Measurements from ENCODE around the gene HNRNPAB.
"Not testable (repeated sequence)": the region's sequence is repeated elsewhere in the genome, so short reads cannot be mapped to it uniquely, and the experiment has no call there.

Gene HNRNPAB

DNA sequence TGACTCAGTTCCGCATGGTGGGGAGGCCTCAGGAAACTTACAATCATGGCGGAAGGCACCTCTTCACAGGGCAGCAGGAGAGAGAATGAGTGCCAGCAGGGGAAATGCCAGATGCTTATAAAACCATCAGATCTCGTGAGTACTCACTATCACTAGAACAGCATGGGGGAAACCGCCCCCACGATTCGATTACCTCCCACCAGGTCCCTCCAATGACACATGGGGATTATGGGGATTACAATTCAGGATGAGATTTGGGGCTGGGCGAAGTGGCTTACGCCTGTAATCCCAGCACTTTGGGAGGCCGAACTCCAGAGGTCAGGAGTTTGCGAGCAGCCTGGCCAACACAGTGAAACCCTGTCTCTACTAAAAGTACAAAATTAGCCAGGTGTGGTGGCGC lies 6.2 kb upstream of the HNRNPAB start:
- DNase-seq, result not testable (repeated sequence)

DNA sequence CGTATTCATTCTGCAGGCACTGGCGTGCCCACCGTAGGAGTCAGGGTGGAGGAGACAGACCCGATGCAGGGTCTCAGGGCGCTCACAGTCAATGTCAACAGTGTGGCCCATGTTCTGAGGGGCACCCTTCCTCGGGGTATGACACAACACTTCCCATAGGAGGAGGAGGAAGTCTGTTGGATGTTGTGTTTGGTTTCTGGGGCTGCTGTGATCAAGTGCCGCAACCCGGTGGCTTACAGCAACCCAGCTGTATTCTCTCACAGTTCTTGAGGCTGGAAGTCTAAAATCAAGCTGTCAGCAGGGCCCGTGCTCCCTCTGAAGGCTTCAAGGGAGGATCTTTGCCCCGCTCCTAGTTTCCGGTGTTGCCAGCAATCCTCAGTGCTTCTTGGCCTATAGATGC lies 5.6 kb upstream of the HNRNPAB start:
- DNase-seq, result no peak

DNA sequence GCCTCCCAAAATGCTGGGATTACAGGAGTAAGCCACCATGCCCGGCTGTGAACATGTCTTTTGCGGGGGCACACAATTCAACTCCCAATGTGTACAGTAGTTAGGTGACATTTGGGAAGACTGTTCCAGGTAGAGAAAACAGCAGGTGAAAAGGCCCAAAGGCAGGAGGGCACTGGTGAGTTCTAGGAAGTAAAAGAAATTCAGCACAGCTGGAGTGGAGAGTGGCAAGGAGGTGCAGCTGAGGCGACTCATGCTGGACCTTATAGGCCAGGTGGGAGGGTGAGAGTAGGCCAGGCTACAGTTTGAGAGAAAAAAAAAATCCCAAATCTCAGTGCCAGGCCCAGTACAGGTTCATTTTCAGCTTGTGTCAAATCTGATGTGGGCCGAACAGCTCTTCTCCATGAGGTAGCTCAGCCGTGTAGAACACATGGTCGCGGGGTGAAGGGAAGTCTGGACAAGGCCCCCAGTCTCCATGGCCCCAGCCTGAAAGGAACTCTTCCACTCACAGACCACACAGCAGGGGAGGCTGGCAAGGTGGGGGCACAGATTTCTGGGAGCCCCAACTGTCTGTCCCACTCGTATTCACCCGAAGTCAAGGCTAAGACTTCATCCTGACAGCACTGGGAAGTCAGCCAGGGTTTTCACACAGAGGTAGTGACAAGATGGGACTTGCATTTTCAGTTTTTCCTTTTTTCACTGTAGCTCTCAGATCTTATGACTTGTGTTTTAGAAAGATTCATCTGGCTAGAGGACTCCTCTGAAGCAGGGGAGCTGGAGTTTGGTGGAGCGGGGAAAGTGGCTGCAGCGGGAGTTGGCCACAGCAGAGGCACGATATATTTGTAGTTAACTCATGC lies 4.5 kb upstream of the HNRNPAB start:
- DNase-seq, result no peak

DNA sequence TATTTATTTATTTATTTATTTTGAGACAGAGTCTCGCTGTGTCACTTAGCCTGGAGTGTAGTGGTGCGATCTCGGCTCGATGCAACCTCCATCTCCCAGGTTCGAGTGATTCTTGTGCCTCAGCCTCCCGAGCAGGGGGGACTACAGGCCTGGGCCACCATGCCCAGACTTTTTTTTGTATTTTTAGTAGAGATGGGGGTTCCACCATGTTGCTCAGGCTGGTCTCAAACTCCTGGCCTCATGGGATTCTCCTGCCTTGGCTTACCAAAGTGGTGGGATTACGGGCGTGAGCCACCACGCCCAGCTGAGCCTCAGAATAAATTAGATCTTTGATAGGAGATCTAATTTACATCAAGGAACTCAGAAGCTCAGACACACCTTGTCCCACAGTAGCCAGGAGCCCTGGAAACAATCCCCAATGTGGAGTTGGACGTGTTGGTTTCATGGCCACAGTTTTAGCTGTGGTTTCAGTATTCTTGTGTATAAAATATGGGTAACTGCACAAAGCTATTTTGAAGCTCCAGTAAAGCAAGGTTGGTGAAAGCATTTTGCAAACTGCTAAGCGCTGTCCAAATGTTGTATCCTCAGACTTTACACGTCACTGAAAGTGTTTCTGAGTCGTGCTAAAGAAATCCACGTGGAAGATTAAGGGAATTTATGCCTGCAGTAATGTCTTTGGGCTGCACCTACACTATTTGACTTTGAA lies 3.0 kb upstream of the HNRNPAB start:
- no peak for DNase-seq

DNA sequence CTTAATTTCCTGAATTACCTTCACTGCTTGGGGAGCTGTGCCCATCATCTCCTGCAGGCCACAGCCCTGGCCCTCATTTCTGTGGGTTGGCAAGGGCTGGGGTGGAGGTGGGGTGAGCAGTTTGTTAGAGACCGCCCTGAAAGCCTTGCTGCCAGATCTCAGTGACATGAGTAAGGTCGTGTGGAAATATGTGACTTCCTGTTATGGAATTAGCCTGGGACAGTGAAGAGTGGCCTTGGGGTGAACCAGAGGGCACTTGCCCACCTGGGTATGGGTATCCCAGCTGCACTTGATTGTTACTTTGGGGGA lies 2.5 kb upstream of the HNRNPAB start:
- DNase-seq, result no peak

DNA sequence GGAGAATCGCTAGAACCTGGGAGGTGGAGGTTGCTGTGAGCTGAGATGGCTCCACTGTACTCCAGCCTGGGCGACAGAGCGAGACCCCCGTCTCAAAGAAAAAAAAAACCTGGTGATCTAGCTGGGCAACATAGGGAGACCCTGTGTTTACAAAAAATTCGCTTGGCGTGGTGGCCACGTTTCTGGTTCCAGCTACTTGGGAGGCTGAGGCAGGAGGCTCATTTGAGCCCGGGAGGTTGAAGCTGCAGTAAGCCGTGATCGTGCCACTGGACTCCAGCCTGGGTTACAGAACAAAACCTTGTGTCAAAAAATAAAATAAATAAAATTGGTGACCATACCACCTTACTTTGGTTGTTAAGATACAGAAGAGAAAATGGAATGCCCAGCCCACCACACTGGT lies 1.8 kb upstream of the HNRNPAB start:
- DNase-seq, result no peak

DNA sequence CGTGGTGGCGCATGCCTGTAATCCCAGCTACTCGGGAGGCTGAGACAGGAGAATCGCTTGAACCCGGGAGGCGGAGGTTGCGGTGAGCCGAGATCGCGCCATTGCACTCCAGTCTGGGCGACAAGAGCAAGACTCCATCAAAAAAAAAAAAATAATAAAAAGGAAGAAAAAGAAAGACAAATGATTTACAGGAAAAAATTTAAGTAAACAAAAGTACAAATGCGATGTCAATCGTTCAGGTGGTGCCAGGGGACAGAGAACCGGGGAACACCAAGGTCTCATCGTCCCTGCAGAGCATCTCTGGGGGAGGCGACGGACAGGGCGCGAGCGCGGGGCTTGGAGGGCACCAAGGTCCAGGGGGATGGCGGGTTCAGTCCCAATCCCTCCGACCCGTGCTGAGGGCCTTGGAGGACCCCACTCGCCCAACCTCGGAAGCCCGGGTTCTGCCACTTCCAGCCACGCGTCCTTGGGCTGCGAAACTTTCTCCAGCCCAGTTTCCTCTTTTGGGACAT lies 607 bp upstream of the HNRNPAB start:
- no peak for DNase-seq

DNA sequence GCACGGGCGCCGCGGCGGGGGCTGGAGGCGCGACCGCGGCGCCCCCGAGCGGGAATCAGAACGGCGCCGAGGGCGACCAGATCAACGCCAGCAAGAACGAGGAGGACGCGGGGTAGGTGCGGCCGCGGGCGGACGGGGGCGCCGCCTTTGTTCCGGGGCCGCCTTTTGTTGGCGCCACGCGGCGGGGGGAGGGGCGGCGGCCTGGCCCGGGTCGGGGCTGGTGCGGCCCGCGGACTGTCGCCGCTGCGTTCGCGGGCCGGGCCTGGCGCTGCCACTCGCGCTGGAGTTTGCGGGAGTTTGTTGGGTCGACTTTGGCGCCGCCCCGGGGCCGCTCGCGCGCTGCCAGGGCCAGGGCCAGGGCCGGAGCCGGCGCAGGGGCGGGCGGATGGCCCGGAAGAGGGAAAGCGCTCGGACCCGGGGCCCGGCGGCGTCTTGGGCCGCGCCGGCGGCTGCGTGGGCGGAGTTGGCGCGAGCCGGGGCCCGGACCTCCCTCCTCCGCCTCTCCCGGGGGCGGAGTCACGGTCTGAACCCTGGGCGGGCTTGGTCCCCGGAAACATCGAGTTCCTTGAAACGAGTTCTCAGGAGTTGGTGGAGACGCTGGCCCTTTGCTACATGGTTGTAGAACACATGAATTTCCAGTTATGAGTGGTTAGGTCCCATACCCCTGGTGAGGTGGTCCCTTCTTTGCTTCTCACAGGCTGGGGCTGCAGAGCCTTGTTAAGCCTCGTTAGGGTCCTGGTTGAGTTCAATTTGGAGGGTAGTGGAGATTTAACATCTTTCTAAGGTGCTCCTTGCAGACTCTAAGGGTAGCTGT lies 809 bp downstream of the HNRNPAB start:
- DNase-seq, result peak; percentile 88

DNA sequence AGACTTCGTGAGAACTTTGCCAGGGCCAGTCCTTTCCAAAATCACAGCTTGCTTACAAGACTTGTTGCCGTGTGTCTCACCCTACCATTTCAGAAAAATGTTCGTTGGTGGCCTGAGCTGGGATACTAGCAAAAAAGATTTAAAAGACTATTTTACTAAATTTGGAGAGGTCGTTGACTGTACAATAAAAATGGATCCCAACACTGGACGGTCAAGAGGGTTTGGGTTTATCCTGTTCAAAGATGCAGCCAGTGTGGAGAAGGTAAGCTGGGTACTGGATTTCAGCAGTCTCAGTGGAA lies 1.4 kb downstream of the HNRNPAB start:
- no peak for DNase-seq

DNA sequence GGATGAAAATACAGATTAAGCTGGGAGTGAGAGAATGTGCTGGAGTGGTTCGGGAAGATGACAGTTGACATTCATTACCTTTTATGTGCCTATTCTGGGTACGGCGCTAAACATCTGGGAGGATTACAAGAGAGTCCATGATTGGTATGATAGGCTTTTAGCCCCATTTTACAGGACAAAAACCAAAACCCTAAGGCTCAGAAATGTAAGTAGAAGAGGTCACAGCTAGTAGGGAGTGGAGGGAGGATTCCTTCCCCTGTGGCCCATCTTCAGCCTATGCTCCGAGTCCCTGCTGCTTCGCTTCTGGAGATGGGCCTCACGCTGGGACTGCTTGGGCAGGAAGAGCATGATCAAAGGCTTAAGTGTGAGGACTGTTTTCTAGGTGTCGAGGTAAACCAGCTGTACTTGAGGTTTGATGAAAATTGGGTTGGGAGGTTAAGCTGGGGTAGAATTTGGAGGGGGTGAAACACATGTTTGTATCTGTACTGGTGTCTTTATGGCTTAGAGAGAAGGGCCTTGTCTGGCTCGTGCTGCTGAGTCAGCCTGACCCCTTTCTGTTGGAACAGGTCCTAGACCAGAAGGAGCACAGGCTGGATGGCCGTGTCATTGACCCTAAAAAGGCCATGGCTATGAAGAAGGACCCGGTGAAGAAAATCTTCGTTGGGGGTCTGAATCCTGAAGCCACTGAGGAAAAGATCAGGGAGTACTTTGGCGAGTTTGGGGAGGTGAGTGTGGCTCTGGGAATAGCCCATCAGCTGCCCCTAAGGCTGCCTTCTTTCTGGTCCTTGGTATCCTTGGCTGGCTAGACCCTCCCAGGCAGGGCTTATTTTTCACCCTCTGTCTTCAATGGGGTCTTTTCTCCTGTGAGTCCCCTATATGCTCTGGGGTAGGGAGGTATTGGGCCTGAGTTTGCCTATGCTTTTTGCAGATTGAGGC lies 2.1 kb downstream of the HNRNPAB start:
- no peak for DNase-seq

DNA sequence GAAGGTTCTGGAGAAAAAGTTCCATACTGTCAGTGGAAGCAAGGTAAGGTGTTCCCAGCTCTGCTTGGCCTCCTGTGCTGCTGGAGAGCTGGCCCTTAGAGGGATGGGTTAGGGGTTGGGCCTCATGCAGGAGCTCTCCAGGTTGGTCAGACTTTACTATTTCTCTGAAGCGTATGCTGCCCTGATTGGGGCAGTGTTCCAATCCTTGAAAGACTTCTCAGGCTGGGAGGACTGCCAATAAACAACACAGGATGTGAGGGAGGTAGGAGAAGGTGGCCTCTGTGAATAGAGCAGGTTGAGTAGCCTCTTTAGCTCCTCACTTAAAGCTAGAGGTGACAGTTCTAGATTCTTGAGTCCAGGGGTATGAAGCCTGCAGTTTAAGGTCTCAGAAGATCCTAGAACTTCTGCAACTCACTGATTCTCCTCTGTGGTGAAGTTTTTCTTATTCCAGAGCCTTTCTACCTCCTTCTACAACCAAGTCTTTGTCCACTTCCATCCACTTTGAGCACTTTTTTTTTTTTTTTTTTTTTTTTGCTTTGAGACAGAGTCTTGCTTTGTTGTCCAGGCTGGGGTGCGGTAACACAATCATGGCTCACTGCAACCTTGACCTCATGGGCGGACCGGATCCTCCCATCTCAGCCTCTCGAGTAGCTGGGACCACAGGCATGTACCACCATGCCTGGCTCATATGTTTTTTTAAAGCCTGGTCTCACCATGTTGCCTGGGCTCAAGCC lies 3.0 kb downstream of the HNRNPAB start:
- no peak for DNase-seq

DNA sequence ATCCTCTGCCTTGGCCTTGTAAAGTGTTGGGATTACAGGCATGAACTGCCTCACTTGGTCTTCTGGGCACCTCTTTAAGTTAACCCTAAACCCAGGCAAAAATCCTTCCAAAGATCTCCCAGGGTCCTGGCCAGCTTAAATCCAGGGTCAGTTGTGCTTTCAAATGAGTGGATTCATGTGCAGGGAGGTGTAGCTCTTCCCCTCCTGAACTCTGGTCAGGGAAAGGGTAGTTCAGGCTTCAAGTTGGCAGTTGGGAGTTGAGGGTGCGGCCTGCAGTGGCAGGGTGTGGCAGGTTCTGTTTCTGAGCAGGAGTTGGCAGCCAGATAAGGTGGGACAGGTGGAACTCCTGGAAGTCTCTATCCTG lies 3.6 kb downstream of the HNRNPAB start:
- DNase-seq, result no peak

DNA sequence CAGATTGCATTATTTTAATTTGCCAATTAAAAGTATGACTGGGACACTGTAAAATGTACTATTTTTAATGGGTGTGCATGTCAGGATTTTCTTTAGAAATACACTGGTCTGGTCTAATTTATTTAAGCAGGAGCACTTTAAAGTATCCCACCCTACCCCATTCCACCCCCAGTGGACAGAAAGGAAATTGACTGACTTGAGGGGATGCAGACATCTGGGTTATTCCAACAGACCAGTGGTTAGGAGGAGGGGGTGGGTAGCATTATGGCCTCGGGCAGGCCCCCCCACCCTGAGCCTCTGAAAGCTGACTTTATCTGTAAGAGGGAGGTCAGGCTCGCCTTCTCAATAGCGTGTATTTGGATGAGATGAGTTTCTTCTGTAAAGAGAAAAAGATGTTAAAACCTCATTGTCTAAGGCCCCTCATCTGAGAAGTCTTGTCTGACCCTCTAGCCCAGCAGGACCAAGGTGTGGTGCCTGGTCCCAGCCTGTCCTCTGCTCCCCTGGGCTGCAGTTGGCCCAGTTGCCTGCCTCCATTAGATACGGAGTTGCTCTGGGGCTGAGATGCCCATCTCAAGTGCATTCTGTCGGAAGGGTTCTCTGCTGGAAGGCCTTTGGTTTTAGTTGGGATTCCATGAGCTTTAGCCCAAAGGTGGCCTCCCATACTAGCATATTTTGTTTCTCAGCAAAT lies 4.4 kb downstream of the HNRNPAB start:
- no peak for DNase-seq

DNA sequence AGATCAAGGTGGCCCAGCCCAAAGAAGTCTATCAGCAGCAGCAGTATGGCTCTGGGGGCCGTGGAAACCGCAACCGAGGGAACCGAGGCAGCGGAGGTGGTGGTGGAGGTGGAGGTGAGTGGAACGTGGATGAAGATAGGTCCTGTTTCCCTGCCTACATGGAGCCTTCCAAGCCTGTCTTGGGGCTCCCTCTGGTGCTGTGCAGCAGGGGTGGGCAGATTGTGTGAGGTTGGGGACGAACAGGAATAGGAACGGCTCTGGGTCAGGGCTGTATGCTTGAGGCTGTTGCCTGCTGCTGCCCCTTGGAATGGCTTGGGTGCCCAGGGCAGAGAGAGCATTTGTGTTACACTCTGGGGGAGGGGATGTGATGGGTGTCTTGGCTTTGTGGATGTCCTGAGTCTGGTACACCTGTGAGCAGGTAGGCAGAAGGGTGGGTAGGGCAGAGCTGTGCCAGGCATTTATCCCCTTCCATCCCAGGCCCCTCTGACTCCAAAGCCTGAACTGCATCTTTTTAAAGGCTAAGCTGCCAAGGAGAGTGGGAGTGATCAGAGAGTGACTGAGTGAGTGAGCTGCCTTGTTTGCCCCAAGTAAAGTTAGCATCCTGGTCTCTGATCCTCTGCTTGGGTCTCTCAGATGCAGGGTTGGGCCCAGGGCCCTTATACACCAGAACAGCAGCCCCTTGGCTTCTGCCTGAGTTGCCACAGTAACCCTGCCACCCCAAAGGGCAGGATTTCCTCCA lies 5.2 kb downstream of the HNRNPAB start:
- no peak for DNase-seq

DNA sequence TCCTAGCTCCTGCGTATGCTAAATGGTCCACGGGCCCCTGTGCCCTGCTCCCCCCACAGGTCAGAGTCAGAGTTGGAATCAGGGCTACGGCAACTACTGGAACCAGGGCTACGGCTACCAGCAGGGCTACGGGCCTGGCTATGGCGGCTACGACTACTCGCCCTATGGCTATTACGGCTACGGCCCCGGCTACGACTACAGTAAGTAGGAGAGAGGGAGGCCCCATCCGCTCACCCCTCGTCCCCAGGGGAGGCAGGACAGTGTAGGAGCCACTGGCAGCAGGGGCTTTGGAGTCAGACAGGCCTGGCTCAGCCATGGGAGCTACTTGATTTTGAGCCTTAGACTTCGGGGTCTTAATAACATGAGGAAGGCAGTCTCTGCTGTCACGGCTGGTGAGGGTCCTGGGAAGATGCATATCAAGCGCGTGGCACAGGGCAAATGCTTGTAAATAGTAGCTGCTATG lies 5.8 kb downstream of the HNRNPAB start:
- DNase-seq, result no peak

DNA sequence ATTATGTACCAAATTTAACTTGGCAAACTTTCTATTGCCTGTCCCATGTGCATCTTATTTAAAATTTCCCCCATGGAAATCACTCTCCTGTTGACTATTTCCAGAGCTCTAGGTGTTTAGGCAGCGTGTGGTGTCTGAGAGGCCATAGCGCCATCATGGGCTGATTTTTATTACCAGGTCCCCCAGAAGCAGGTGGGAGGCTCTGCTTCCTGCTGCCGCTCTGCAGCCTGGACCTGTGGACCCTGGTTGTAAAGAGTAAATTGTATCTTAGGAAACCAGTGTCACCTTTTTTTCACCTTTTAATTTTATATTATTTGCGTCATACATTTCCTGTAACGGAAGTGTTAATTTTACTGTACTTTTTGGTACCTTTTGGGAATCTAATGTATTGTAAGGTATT lies 6.4 kb downstream of the HNRNPAB start:
- DNase-seq, result no peak

DNA sequence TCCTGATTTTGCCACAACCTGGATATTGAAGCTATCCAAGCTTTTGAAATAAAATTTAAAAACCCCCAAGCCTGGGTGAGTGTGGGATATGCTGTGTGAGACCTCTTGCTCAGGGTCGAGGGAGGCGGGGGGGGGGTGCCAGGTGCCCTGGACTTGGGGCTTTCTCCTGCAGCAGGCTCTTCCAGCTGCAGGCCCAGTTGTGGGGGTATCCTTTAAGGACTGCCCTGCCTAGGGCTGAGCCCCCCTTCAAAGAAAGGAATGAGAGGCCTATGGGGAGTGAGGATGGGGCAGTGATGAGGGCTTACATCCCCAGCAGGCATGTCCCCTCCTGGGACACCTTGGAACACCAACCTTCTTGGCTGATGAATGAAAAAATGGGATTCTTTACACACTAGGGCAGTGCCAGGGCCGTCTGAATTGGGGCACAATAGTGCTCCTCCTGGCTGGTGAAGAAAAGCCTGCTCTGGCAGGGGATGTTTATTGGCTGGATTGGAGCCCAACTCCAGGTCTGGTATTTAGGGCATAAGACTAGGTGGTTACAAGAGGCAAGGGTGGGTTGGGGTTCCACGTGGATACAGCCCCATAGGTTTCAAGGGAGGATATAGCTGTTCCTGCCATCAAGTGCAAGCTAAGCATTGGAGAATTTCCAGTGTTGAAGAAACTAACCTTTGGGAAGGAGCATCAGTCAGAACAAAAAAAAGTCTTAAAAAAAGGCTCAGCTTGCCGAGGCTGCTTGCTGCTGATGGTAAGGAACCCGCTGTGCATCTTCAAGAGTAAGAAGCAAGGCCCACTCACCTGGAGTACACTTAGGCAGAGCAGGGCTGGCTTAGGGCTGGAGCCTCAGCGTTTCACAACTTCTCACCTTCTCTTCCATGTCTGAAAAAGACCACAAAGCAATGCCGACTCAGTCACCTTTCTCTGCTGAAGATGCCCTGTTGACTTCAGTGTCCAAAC lies 7.0 kb downstream of the HNRNPAB start:
- peak; percentile 60 for DNase-seq

DNA sequence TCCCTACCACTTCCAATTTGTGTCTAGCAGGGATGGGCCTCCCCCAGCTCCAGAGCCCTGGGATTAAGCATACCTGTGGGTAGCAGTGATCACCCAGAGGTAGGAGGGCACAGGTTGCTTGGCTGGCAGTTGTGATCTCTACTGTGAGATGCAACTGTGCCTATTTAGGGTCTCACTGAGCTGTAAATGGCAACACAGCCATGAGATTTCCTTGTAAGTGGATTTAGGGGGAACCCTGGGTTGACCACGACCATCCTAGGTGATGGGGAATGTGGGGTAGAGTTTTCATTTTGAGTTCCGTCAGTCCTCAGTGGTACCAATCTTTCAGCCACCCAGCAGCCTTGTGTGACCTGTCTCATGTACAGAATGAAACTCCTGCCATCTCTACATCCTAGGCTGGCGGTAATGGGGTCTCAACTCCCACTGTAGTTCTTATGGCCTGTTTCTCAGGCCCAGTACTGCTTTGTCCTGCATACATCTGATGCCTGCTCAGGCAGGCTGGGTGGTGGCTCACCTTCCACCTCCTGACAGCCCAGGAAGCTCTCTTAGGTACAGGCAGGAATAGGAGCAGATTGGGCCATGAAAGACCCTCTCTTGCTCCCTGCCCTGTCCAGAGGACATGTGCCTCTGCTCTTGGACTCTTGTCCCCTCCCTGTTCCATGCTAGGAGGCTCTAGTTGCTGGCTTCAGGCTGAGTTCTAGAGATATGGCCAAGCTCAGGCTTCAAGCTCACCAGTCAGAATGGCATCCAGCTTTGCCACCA lies 8.1 kb downstream of the HNRNPAB start:
- peak; percentile 63 for DNase-seq

Data from activated CD8-positive, alpha-beta memory T cell treated with anti-CD3 and anti-CD28 coated beads for 24 hours (primary cell).